Keratinocyte (primary cell): ENCODE results near the gene DOK6. TPM values are rescaled to one million over a fixed set of nuclear protein-coding genes. Genes with fewer than 3 reads are reported as not detected.

ENCODE experiments used
- DNase-seq: peaks from one replicate; pipeline ENCODE4 v3.0.0-alpha.2; 2011; ENCODE audit warnings: low read depth, missing footprints, low spot score
- FAIRE-seq: peaks from 2 replicates; lab custom pipeline; 2011; peaks lifted over from hg19 to GRCh38; lab: Jason Lieb, UNC
- H2AFZ ChIP-seq: 2 replicates; pipeline ENCODE4 v1.6.0; 2012; ENCODE audit warnings: low read length, control low read depth, inconsistent platforms; ENCODE audit not compliant: control insufficient read depth
- H3K27ac ChIP-seq: 2 replicates; pipeline ENCODE4 v1.5.1; 2011; ENCODE audit warnings: low read length; ENCODE audit not compliant: control insufficient read depth, insufficient read depth
- H3K27me3 ChIP-seq: 3 replicates; pipeline ENCODE4 v1.6.0; 2011; ENCODE audit warnings: low read length; ENCODE audit not compliant: control insufficient read depth, insufficient read depth; ENCODE audit errors: extremely low read depth
- H3K36me3 ChIP-seq, 2 experiments: 2 replicates in 1 of 2; 3 replicates in 1 of 2; pipeline ENCODE4 v1.5.1; 2011; ENCODE audit warnings: low read length in 2 of 2, mild to moderate bottlenecking in 1 of 2; ENCODE audit not compliant: control insufficient read depth in 2 of 2, insufficient read depth in 2 of 2; ENCODE audit errors: extremely low read depth in 1 of 2
- H3K4me1 ChIP-seq: 3 replicates; pipeline ENCODE4 v1.5.1; 2011; ENCODE audit warnings: low read length; ENCODE audit not compliant: control insufficient read depth, insufficient read depth; ENCODE audit errors: extremely low read depth
- H3K4me2 ChIP-seq: 3 replicates; pipeline ENCODE4 v1.6.0; 2011; ENCODE audit warnings: low read depth, low read length; ENCODE audit not compliant: control insufficient read depth, insufficient read depth; ENCODE audit errors: extremely low read depth
- H3K4me3 ChIP-seq, 3 experiments: fragments of 200-600 bp in 1 of 3; sonication (generic) in 1 of 3; 2 replicates in 2 of 3; 3 replicates in 1 of 3; pipeline ENCODE4 v1.5.1; 2011 to 2016; ENCODE audit warnings: low read length in 3 of 3, mild to moderate bottlenecking in 3 of 3, control low read depth in 2 of 3, inconsistent platforms in 1 of 3, low read depth in 1 of 3, mixed read lengths in 1 of 3, mixed run types in 1 of 3, moderate library complexity in 1 of 3; ENCODE audit not compliant: control insufficient read depth in 2 of 3, insufficient read depth in 2 of 3; ENCODE audit errors: extremely low read depth in 1 of 3
- H3K79me2 ChIP-seq: 2 replicates; pipeline ENCODE4 v1.6.0; 2012; ENCODE audit warnings: low read length; ENCODE audit not compliant: control insufficient read depth, insufficient read depth
- H3K9ac ChIP-seq: 3 replicates; pipeline ENCODE4 v1.6.0; 2011; ENCODE audit warnings: low read length; ENCODE audit not compliant: control insufficient read depth, insufficient read depth; ENCODE audit errors: extremely low read depth
- H3K9me1 ChIP-seq: 3 replicates; pipeline ENCODE4 v1.6.0; 2011; ENCODE audit warnings: low read length; ENCODE audit not compliant: control insufficient read depth, insufficient read depth; ENCODE audit errors: extremely low read depth
- H3K9me3 ChIP-seq: 2 replicates; pipeline ENCODE4 v1.5.1; 2012; ENCODE audit warnings: low read depth, low read length; ENCODE audit not compliant: control insufficient read depth
- H4K20me1 ChIP-seq: 3 replicates; pipeline ENCODE4 v1.6.0; 2011; ENCODE audit warnings: low read length; ENCODE audit not compliant: control insufficient read depth, insufficient read depth; ENCODE audit errors: extremely low read depth
- CTCF ChIP-seq, 3 experiments: IDR thresholded peaks in 1 of 3; conservative IDR thresholded peaks in 1 of 3; optimal IDR thresholded peaks in 1 of 3; 2 replicates in 2 of 3; 3 replicates in 1 of 3; pipeline versions ENCODE3 to v1.5.1; 2011; ENCODE audit warnings: low read length in 3 of 3, mild to moderate bottlenecking in 3 of 3, moderate library complexity in 2 of 3, control low read depth in 1 of 3, inconsistent platforms in 1 of 3; ENCODE audit not compliant: insufficient read depth in 2 of 3; ENCODE audit errors: extremely low read depth in 1 of 3
- EZH2 ChIP-seq: IDR thresholded peaks from one replicate; pipeline ENCODE4 v1.6.1; 2012; ENCODE audit warnings: inconsistent platforms, mild to moderate bottlenecking, low read length, moderate library complexity
- dilution Hi-C: fragments of 300-500 bp; cut with MboI; formaldehyde crosslinking; loops from one replicate; pipeline ENCODE4 v1.7.0; 2020; ENCODE audit warnings: low sequenced_read_pairs; ENCODE audit not compliant: extremely low pct_ligation_motif_present
- polyA plus RNA-seq, 5 experiments: library from polyadenylated mRNA; depleted of rRNA in 3 of 5; stranded (reverse) in 3 of 5; stranded (forward) in 1 of 5; unstranded in 1 of 5; fragments of >200 nt; gene quantifications; 1 replicate in 1 of 5; 2 replicates in 3 of 5; 3 replicates in 1 of 5; pipeline versions ENCODE4 v1.2.1 to v1.2.3, GENCODE V29; 2011 to 2012; ENCODE audit warnings: missing spikeins in 2 of 5, low read depth in 1 of 5, low replicate concordance in 1 of 5

The DOK6 gene
- polyA plus RNA-seq, 1 donor (not counting 4 experiments of a cell fraction or from before 2014, with no cell fraction given) = not detected

DNA sequence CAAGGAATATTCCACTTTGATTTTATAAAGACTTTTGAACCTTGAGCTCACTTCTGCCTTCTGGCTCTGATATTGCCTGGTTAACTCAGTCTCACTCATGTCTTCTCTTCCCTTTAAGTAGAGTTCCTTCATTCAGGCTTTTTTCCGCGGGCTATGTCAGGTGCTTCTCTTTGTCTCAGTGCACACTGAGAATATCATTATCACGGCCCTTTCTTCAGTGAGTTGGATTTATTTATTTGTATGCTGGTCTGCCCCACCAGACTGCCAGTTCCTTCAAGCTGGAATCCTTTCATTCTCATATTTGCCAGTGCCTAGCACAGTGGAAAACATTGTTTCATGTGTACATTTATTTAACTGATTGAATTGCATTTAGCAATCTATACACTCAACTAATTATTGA is 136.5 kb downstream of the DOK6 start:
- no peak overlapping the region for H3K4me2 ChIP-seq

GRCh38 chr18:69538849-69539248 is 138.2 kb downstream of the DOK6 start:
- Histone ChIP-seq H3K9ac (no peak overlapping the region), H3K27ac (no peak overlapping the region), H3K4me1 (no peaks in the 10 kb centered on the region), H3K27me3 (no peaks in the 10 kb centered on the region), H4K20me1 (no peaks in the 10 kb centered on the region), H3K36me3 (no peaks in the 10 kb centered on the region), H3K4me3 (no peak overlapping the region), H2AFZ (no peak overlapping the region), H3K79me2 (no peaks in the 10 kb centered on the region), H3K4me2 (no peak overlapping the region), H3K9me1 (no peaks in the 10 kb centered on the region), H3K9me3 (no peaks in the 10 kb centered on the region)
- FAIRE-seq (no peak), DNase-seq (no peak)
- TF ChIP-seq EZH2 (no peak), CTCF (optimal IDR thresholded peaks at IDR 0.05 in 1 of 3, IDR thresholded peaks at IDR 0.05 in 1 of 3, conservative IDR thresholded peaks at IDR 0.05 in 1 of 3; ENCODE audit: extremely low read depth in 1 of 3, insufficient read depth in 2 of 3, low read length in 3 of 3) (no peak)
- dilution Hi-C loops = no loop called here

More for the DNA sequence above, 136.5 kb downstream of the DOK6 start:
- Histone ChIP-seq H3K36me3 (no peaks in the 10 kb centered on the region), H3K9me1 (no peaks in the 10 kb centered on the region), H3K4me3 (no peak overlapping the region), H3K27me3 (no peaks in the 10 kb centered on the region), H4K20me1 (no peaks in the 10 kb centered on the region), H3K9ac (no peak overlapping the region), H2AFZ (no peak overlapping the region), H3K9me3 (no peaks in the 10 kb centered on the region), H3K79me2 (no peaks in the 10 kb centered on the region), H3K4me1 (no peaks in the 10 kb centered on the region), H3K27ac (no peak overlapping the region)
- DNase-seq (no peak), FAIRE-seq (no peak)
- dilution Hi-C loops = no loop called here
- TF ChIP-seq EZH2 = no peak
- no peak for TF ChIP-seq CTCF (optimal IDR thresholded peaks at IDR 0.05 in 1 of 3, IDR thresholded peaks at IDR 0.05 in 1 of 3, conservative IDR thresholded peaks at IDR 0.05 in 1 of 3; ENCODE audit: extremely low read depth in 1 of 3, insufficient read depth in 2 of 3, low read length in 3 of 3)
